Erythroblast (primary cell): ENCODE measurements around the gene INF2.

Experiments
- GATA1 ChIP-seq: IDR thresholded peaks from 2 replicates; pipeline ENCODE4 v1.6.1; 2011; ENCODE audit warnings: low read depth, mild to moderate bottlenecking, control low read depth, low read length, moderate library complexity
- POLR2A ChIP-seq: IDR thresholded peaks from 2 replicates; pipeline ENCODE4 v1.6.1; 2011; ENCODE audit warnings: mild to moderate bottlenecking, low read length

DNA sequence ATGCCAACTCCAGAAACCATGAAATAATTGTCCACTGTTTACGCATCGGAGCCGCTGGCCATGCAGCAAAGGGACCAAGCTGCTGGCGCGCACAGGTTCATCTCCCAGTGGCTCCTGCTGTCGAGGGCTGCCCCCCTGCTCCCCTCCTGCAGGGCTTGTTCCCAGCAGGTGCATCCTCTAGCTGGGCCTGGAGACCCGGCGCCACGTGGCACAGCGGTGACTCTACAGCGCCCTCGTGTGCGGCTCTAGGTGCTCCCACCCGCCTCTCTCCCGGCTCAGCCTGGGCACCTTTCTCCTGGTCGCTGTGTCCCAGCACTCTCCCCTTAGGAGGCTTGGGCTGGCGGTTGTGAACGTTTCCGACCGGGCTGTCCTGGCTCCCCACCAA, 37.5 kb upstream of the INF2 start:
- no peak for TF ChIP-seq POLR2A
- TF ChIP-seq GATA1: no peak
